K562 (cell line): ENCODE measurements around the gene MMP28. TPM values are rescaled to one million over a fixed set of nuclear protein-coding genes. Genes with fewer than 3 reads are reported as not detected.

ENCODE experiments used
- CBFA2T2 ChIP-seq: fragments of 450-650 bp; conservative IDR thresholded peaks from 2 replicates; pipeline ENCODE4 v1.6.1; 2017; ENCODE audit warnings: mild to moderate bottlenecking
- CBFA2T3 ChIP-seq: fragments of 450-650 bp; IDR thresholded peaks from 2 replicates; pipeline ENCODE4 v1.6.1; 2017
- CHD1 ChIP-seq: fragments of 200-600 bp; sonication (generic); IDR thresholded peaks from one replicate; pipeline ENCODE4 v1.6.1; 2012; ENCODE audit warnings: mild to moderate bottlenecking, moderate library complexity, low read length, inconsistent platforms
- DPF2 ChIP-seq: fragments of 450-650 bp; IDR thresholded peaks from 2 replicates; pipeline ENCODE4 v1.6.1; 2016
- EP300 ChIP-seq: IDR thresholded peaks from 2 replicates; pipeline ENCODE4 v1.6.1; 2012; ENCODE audit warnings: low read length, improper control_type of control experiment
- NCOR1 ChIP-seq: fragments of 450-650 bp; IDR thresholded peaks from 2 replicates; pipeline ENCODE4 v1.6.1; 2016; ENCODE audit warnings: mild to moderate bottlenecking, moderate library complexity
- NFE2 ChIP-seq: IDR thresholded peaks from 2 replicates; pipeline ENCODE4 v1.6.1; 2014; ENCODE audit warnings: antibody characterized with exemption, low read depth
- NFYB ChIP-seq: IDR thresholded peaks from 2 replicates; pipeline ENCODE4 v1.6.1; 2011; ENCODE audit warnings: mild to moderate bottlenecking, moderate library complexity; ENCODE audit not compliant: insufficient read length; ENCODE audit errors: extremely low read depth
- SIN3A ChIP-seq, 2 experiments: fragments of 150-350 bp in 1 of 2; IDR thresholded peaks; 2 replicates each; pipeline ENCODE4 v1.6.1; 2011 to 2016; ENCODE audit warnings: borderline replicate concordance in 2 of 2, low read depth in 2 of 2, low read length in 2 of 2, mild to moderate bottlenecking in 2 of 2, moderate library complexity in 2 of 2; ENCODE audit not compliant: control insufficient read depth in 1 of 2
- TAL1 ChIP-seq: fragments of 450-650 bp; IDR thresholded peaks from 2 replicates; pipeline ENCODE4 v1.6.1; 2016; ENCODE audit warnings: mild to moderate bottlenecking
- TCF3 ChIP-seq: sonication (generic); formaldehyde crosslinking; IDR thresholded peaks from 2 replicates; pipeline ENCODE4 v1.4.0; 2020; ENCODE audit warnings: mild to moderate bottlenecking, missing genetic modification reagents
- U2AF1 ChIP-seq: fragments of 200-400 bp; formaldehyde crosslinking; optimal IDR thresholded peaks from 2 replicates; pipeline ENCODE3; 2017; ENCODE audit warnings: mild to moderate bottlenecking, low read depth, low read length, moderate library complexity
- ZKSCAN1 ChIP-seq: fragments of 150-350 bp; IDR thresholded peaks from 2 replicates; pipeline ENCODE4 v1.6.1; 2016; ENCODE audit warnings: low read depth, low read length
- ZNF707 ChIP-seq: fragments of 250-450 bp; sonication (Bioruptor Pico); conservative IDR thresholded peaks from 2 replicates; pipeline ENCODE4 v1.8.0; 2022; ENCODE audit warnings: inconsistent platforms, mild to moderate bottlenecking, moderate library complexity
- ZNF778 ChIP-seq: fragments of 450-650 bp; formaldehyde crosslinking; IDR thresholded peaks from 2 replicates; pipeline ENCODE4 v1.4.0; 2020; ENCODE audit warnings: mild to moderate bottlenecking, moderate library complexity
- polyA plus RNA-seq, 8 experiments: library from polyadenylated mRNA; depleted of rRNA in 4 of 8; stranded (reverse) in 5 of 8; unstranded in 3 of 8; fragments of >200 nt; fragmentation: Nextera tagmentation in 2 of 8; fragmentation: Illumina TruSeq in 1 of 8; extraction: Ambion mirVana in 2 of 8; extraction: Trizol in 1 of 8; gene quantifications; 2 replicates each; pipeline versions ENCODE4 v1.2.1 to v1.2.3, GENCODE V29; 2011 to 2014; ENCODE audit warnings: inconsistent platforms in 1 of 8, missing spikeins in 1 of 8
- total RNA-seq, 7 experiments: library from RNA; depleted of rRNA in 6 of 7; stranded (reverse); fragments of >200 nt in 6 of 7; fragmentation: Illumina TruSeq in 2 of 7; extraction: Trizol in 2 of 7; gene quantifications; 2 replicates each; pipeline versions ENCODE4 v1.2.1 to v1.2.3, GENCODE V29; 2011 to 2021; ENCODE audit warnings: low replicate concordance in 1 of 7
- TF ChIP-seq, protein P1 (sequence below), 2 experiments: fragments of 450-650 bp in 1 of 2; sonication (generic) in 1 of 2; formaldehyde crosslinking in 1 of 2; IDR thresholded peaks; 2 replicates each; pipeline versions ENCODE4 v1.7.1 to v1.9.0; 2016 to 2022; ENCODE audit warnings: inconsistent platforms in 1 of 2, mild to moderate bottlenecking in 1 of 2, missing genetic modification reagents in 1 of 2

MMP28 gene
- total and polyA plus RNA-seq, 9 of the 15 experiments (the other 6 are each of a cell fraction or from before 2014, with no cell fraction given): not detected

DNA sequence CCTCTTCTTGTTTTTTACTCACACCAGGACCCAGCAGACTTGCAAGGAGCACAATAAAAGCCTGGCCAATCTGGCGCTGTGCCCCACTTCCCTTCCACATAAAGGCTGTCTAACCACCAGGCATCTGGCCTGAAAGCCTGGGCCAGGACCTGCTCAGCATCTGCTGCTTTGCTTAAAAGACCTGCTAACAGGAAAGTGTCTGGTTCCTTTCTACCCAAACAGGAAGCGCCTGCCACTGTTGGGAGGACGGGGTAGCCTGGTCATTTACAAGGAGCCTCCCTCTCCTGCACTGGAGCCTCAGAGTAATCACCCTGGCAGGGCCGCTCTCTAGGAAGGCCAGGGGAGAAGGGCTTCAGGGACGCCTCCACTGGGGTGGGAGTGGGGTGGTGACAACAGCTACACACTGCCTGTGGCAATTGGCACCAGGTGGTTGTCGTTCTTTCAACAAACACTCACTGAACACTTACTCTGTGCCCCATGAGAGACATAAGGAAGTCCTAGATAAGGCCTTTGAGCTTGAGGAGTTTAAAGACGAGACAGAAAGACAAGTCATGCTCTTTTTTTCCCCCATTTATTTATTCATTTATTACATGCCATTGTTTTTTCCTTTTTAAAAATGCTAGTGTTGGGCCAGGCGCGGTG lies 6.3 kb upstream of the MMP28 start (continued):
- no peak for TF ChIP-seq U2AF1
- TF ChIP-seq EP300: no peak
- no peak for TF ChIP-seq NFE2
- no peak for TF ChIP-seq CHD1
- TF ChIP-seq TAL1: peak; percentile 58
- TF ChIP-seq DPF2: peak; percentile 61; the same call in 1 of the 2 replicates
- TF ChIP-seq CBFA2T2: peak; percentile 35; the same call in 1 of the 2 replicates
- TF ChIP-seq ZKSCAN1: no peak
- TF ChIP-seq NFYB: no peak
- peak; percentile 51 for TF ChIP-seq TCF3 (CRISPR knock-in tag)
- TF ChIP-seq ZNF778: no peak
- peak; percentile 25; the same call in 1 of the 2 replicates for TF ChIP-seq NCOR1
- TF ChIP-seq SIN3A (IDR thresholded peaks at IDR 0.05; ENCODE audit: borderline replicate concordance in 2 of 2, control insufficient read depth in 1 of 2, low read depth in 2 of 2, low read length in 2 of 2): no peak
- no peak for TF ChIP-seq ZNF707 (CRISPR knock-in tag)
- TF ChIP-seq, protein P1, sequence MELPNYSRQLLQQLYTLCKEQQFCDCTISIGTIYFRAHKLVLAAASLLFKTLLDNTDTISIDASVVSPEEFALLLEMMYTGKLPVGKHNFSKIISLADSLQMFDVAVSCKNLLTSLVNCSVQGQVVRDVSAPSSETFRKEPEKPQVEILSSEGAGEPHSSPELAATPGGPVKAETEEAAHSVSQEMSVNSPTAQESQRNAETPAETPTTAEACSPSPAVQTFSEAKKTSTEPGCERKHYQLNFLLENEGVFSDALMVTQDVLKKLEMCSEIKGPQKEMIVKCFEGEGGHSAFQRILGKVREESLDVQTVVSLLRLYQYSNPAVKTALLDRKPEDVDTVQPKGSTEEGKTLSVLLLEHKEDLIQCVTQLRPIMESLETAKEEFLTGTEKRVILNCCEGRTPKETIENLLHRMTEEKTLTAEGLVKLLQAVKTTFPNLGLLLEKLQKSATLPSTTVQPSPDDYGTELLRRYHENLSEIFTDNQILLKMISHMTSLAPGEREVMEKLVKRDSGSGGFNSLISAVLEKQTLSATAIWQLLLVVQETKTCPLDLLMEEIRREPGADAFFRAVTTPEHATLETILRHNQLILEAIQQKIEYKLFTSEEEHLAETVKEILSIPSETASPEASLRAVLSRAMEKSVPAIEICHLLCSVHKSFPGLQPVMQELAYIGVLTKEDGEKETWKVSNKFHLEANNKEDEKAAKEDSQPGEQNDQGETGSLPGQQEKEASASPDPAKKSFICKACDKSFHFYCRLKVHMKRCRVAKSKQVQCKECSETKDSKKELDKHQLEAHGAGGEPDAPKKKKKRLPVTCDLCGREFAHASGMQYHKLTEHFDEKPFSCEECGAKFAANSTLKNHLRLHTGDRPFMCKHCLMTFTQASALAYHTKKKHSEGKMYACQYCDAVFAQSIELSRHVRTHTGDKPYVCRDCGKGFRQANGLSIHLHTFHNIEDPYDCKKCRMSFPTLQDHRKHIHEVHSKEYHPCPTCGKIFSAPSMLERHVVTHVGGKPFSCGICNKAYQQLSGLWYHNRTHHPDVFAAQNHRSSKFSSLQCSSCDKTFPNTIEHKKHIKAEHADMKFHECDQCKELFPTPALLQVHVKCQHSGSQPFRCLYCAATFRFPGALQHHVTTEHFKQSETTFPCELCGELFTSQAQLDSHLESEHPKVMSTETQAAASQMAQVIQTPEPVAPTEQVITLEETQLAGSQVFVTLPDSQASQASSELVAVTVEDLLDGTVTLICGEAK (IDR thresholded peaks at IDR 0.05): no peak
- TF ChIP-seq, protein P1 (CRISPR knock-in tag; IDR thresholded peaks at IDR 0.05): no peak
- TF ChIP-seq CBFA2T3: peak; percentile 75
